H1 (cell line): ENCODE measurements around the gene TMEM185B. TPM values are rescaled to one million over a fixed set of nuclear protein-coding genes. Genes with fewer than 3 reads are reported as not detected.

Source experiments
- CTCF ChIA-PET: fragments of 300-600 bp; sonication (Branson Sonifier 250); formaldehyde crosslinking; loops from one replicate; lab custom pipeline; 2021; ENCODE audit not compliant: partially characterized antibody; lab: Charles Lee
- POLR2A ChIA-PET: fragments of 300-600 bp; sonication (Branson Sonifier 250); formaldehyde crosslinking; loops from one replicate; lab custom pipeline; 2021; ENCODE audit warnings: inconsistent platforms; ENCODE audit not compliant: partially characterized antibody; lab: Charles Lee
- DNase-seq, 2 experiments: peaks; one replicate each; pipeline versions ENCODE4 v3.0.0 to v3.0.0-alpha.2; 2010 to 2022; ENCODE audit warnings: low spot score in 2 of 2, low read depth in 1 of 2, mixed read lengths in 1 of 2
- FAIRE-seq: peaks from 2 replicates; lab custom pipeline; 2011; peaks lifted over from hg19 to GRCh38; lab: Jason Lieb, UNC
- H2AFZ ChIP-seq: 2 replicates; pipeline ENCODE4 v1.8.1; 2012; ENCODE audit warnings: low read length, inconsistent platforms
- H2AK5ac ChIP-seq: 2 replicates; pipeline ENCODE4 v1.6.1; 2013; ENCODE audit warnings: low read depth, low read length
- H2BK120ac ChIP-seq: replicated peaks from 2 replicates; pipeline ENCODE3; 2013; ENCODE audit warnings: low read depth, low read length, inconsistent platforms
- H2BK12ac ChIP-seq: 2 replicates; pipeline ENCODE4 v1.6.1; 2013; ENCODE audit warnings: low read depth, low read length
- H2BK15ac ChIP-seq: 2 replicates; pipeline ENCODE4 v1.6.1; 2013; ENCODE audit warnings: low read length
- H2BK20ac ChIP-seq: 2 replicates; pipeline ENCODE4 v1.6.1; 2013; ENCODE audit warnings: low read length
- H2BK5ac ChIP-seq: 2 replicates; pipeline ENCODE4 v1.6.1; 2013; ENCODE audit warnings: low read depth, low read length
- H3K14ac ChIP-seq: 2 replicates; pipeline ENCODE4 v1.6.1; 2013; ENCODE audit warnings: inconsistent platforms; ENCODE audit not compliant: insufficient read length
- H3K18ac ChIP-seq: 2 replicates; pipeline ENCODE4 v1.6.1; 2013; ENCODE audit warnings: low read length; ENCODE audit errors: extremely low read depth
- H3K23ac ChIP-seq: 2 replicates; pipeline ENCODE4 v1.6.1; 2013; ENCODE audit warnings: inconsistent platforms; ENCODE audit not compliant: insufficient read length
- H3K23me2 ChIP-seq: 2 replicates; pipeline ENCODE4 v1.6.1; 2013; ENCODE audit warnings: low read depth, low read length
- H3K27ac ChIP-seq: 2 replicates; pipeline ENCODE4 v1.6.1; 2011; ENCODE audit warnings: low read depth, low read length, inconsistent platforms
- H3K27me3 ChIP-seq, 4 experiments: replicated peaks in 1 of 4; 1 replicate in 1 of 4; 2 replicates in 3 of 4; pipeline versions ENCODE4 v1.6.1 to v1.8.1; 2011 to 2013; ENCODE audit warnings: low read length in 3 of 4, mild to moderate bottlenecking in 3 of 4, inconsistent platforms in 2 of 4, mixed read lengths in 2 of 4, moderate library complexity in 1 of 4; ENCODE audit not compliant: control insufficient read depth in 3 of 4, insufficient read depth in 3 of 4; ENCODE audit errors: extremely low read depth in 1 of 4
- H3K36me3 ChIP-seq, 4 experiments: 2 replicates each; pipeline versions ENCODE4 v1.6.1 to v1.8.1; 2011 to 2013; ENCODE audit warnings: mild to moderate bottlenecking in 4 of 4, low read length in 3 of 4, moderate library complexity in 2 of 4, control low read depth in 1 of 4, inconsistent platforms in 1 of 4; ENCODE audit not compliant: insufficient read depth in 4 of 4, control insufficient read depth in 2 of 4
- H3K4ac ChIP-seq: replicated peaks from 2 replicates; pipeline ENCODE3; 2013; ENCODE audit warnings: low read length, low read depth, mixed read lengths, inconsistent platforms; ENCODE audit not compliant: insufficient read length
- H3K4me1 ChIP-seq, 4 experiments: replicated peaks in 1 of 4; 1 replicate in 1 of 4; 2 replicates in 3 of 4; pipeline versions ENCODE4 v1.6.1 to v1.8.1; 2011 to 2013; ENCODE audit warnings: low read length in 3 of 4, inconsistent platforms in 2 of 4, mixed read lengths in 1 of 4; ENCODE audit not compliant: insufficient read depth in 4 of 4, control insufficient read depth in 3 of 4
- H3K4me2 ChIP-seq, 2 experiments: 2 replicates each; pipeline versions ENCODE4 v1.6.1 to v1.8.1; 2011 to 2013; ENCODE audit warnings: low read depth in 2 of 2, low read length in 2 of 2, control low read depth in 1 of 2, inconsistent platforms in 1 of 2, mild to moderate bottlenecking in 1 of 2; ENCODE audit not compliant: insufficient read depth in 1 of 2
- H3K4me3 ChIP-seq, 4 experiments: fragments of 200-600, 300-600 bp in 1 of 4; sonication (generic), shearing (Covaris generic), sonication (Bioruptor Twin) in 1 of 4; 2 replicates each; pipeline versions ENCODE4 v1.5.1 to v1.8.1; 2011 to 2016; ENCODE audit warnings: low read length in 4 of 4, low read depth in 3 of 4, control low read depth in 2 of 4, inconsistent platforms in 2 of 4, mild to moderate bottlenecking in 2 of 4, mixed read lengths in 1 of 4, moderate library complexity in 1 of 4; ENCODE audit not compliant: insufficient read depth in 2 of 4; ENCODE audit errors: extremely low read depth in 1 of 4
- H3K56ac ChIP-seq: replicated peaks from 2 replicates; pipeline ENCODE3; 2013; ENCODE audit warnings: low read depth, mild to moderate bottlenecking, mixed read lengths, low read length, inconsistent platforms; ENCODE audit not compliant: insufficient read length
- H3K79me1 ChIP-seq: 2 replicates; pipeline ENCODE4 v1.6.1; 2013; ENCODE audit warnings: low read depth, low read length, control low read depth
- H3K79me2 ChIP-seq, 2 experiments: 2 replicates each; pipeline versions ENCODE4 v1.6.1 to v1.8.1; 2012 to 2013; ENCODE audit warnings: low read length in 2 of 2, mild to moderate bottlenecking in 2 of 2, inconsistent platforms in 1 of 2; ENCODE audit not compliant: insufficient read depth in 2 of 2, control insufficient read depth in 1 of 2
- H3K9ac ChIP-seq, 4 experiments: replicated peaks in 1 of 4; 1 replicate in 1 of 4; 2 replicates in 3 of 4; pipeline versions ENCODE4 v1.6.1 to v1.8.1; 2011 to 2013; ENCODE audit warnings: low read depth in 3 of 4, low read length in 3 of 4, control low read depth in 2 of 4, mild to moderate bottlenecking in 2 of 4, moderate library complexity in 2 of 4, inconsistent platforms in 1 of 4; ENCODE audit errors: extremely low read depth in 1 of 4
- H3K9me3 ChIP-seq, 2 experiments: 2 replicates each; pipeline versions ENCODE4 v1.6.1 to v1.8.1; 2012 to 2013; ENCODE audit warnings: mild to moderate bottlenecking in 2 of 2, moderate library complexity in 2 of 2, control low read depth in 1 of 2, inconsistent platforms in 1 of 2, low read depth in 1 of 2, low read length in 1 of 2, mixed read lengths in 1 of 2; ENCODE audit not compliant: insufficient read depth in 2 of 2
- H4K20me1 ChIP-seq, 2 experiments: replicated peaks in 1 of 2; 2 replicates each; pipeline versions ENCODE3 to v1.8.1; 2011 to 2013; ENCODE audit warnings: inconsistent platforms in 2 of 2, low read length in 2 of 2, mild to moderate bottlenecking in 1 of 2; ENCODE audit not compliant: insufficient read depth in 2 of 2, control insufficient read depth in 1 of 2
- H4K5ac ChIP-seq: 2 replicates; pipeline ENCODE4 v1.6.1; 2013; ENCODE audit warnings: low read length, low read depth, mixed read lengths, inconsistent platforms; ENCODE audit not compliant: insufficient read length
- H4K8ac ChIP-seq: 2 replicates; pipeline ENCODE4 v1.8.0; 2013; ENCODE audit warnings: mild to moderate bottlenecking, moderate library complexity, low read length, inconsistent platforms; ENCODE audit not compliant: insufficient read depth; ENCODE audit errors: extremely low read depth
- H4K91ac ChIP-seq: replicated peaks from 2 replicates; pipeline ENCODE3; 2013; ENCODE audit warnings: low read length, mixed read lengths, inconsistent platforms; ENCODE audit not compliant: insufficient read length
- ATF2 ChIP-seq: IDR thresholded peaks from 2 replicates; pipeline ENCODE4 v1.6.1; 2012; ENCODE audit warnings: low read length, inconsistent platforms
- EZH2 ChIP-seq: fragments of 200-600 bp; sonication (generic); IDR thresholded peaks from 2 replicates; pipeline ENCODE4 v1.7.1; 2012; ENCODE audit warnings: low read depth, mild to moderate bottlenecking, moderate library complexity, low read length, inconsistent platforms; ENCODE audit not compliant: severe bottlenecking
- HDAC2 ChIP-seq, 2 experiments: fragments of 300-600 bp in 1 of 2; sonication (generic) in 1 of 2; IDR thresholded peaks; 2 replicates each; pipeline ENCODE4 v1.6.1; 2011 to 2012; ENCODE audit warnings: low read depth in 2 of 2, low read length in 2 of 2, mild to moderate bottlenecking in 2 of 2, moderate library complexity in 2 of 2, borderline replicate concordance in 1 of 2, inconsistent platforms in 1 of 2
- KDM4A ChIP-seq: IDR thresholded peaks from one replicate; pipeline ENCODE4 v1.7.1; 2012; ENCODE audit warnings: low read depth, mild to moderate bottlenecking, moderate library complexity, low read length, inconsistent platforms; ENCODE audit not compliant: severe bottlenecking
- POLR2AphosphoS5 ChIP-seq: IDR thresholded peaks from 2 replicates; pipeline ENCODE4 v1.6.1; 2011; ENCODE audit warnings: low read depth, low read length
- WGBS, 2 experiments: shearing (Covaris generic) in 1 of 2; methylation state at CpG; one replicate each; pipeline versions ENCODE4 v1.1.6 to v1.1.7; 2013 to 2015; ENCODE audit warnings: low lambda C conversion rate in 2 of 2, mixed read lengths in 2 of 2, inconsistent platforms in 1 of 2, low coverage in 1 of 2, missing lambda C conversion rate in 1 of 2; ENCODE audit not compliant: insufficient replicate concordance in 2 of 2, insufficient coverage in 1 of 2, insufficient read length in 1 of 2; ENCODE audit errors: extremely low coverage in 1 of 2, missing lambda C conversion rate in 1 of 2; 5-methylcytosine and 5-hydroxymethylcytosine counted together
- polyA plus RNA-seq, 7 experiments: library from polyadenylated mRNA; depleted of rRNA in 3 of 7; stranded (reverse) in 5 of 7; unstranded in 2 of 7; fragments of >200 nt in 5 of 7; fragments of 200-250 nt in 2 of 7; gene quantifications; 1 replicate in 5 of 7; 2 replicates in 1 of 7; 4 replicates in 1 of 7; pipeline versions ENCODE4 v1.2.1 to v1.2.3, GENCODE V29; 2011 to 2013; ENCODE audit warnings: missing spikeins in 2 of 7, mixed read lengths in 2 of 7
- total RNA-seq: library from RNA; stranded (reverse); fragmentation: NEBNext Ultra II Directional; extraction: Animal tissue kit (Norgen Biotek cat#: 25700); gene quantifications from 2 replicates; pipeline ENCODE4 v1.2.1, GENCODE V29; 2021

The TMEM185B gene
- total and polyA plus RNA-seq, 2 of the 8 experiments (the other 6 are each of a cell fraction or from before 2014, with no cell fraction given): 13.5 to 14.0 TPM

- H2BK20ac ChIP-seq: no peak overlapping the region
- H2AFZ ChIP-seq: no peak overlapping the region
- no peaks in the 10 kb centered on the region for H3K9me3 ChIP-seq
- peaks cover 0 to 1% of the 10 kb centered on the region in 2 experiments for H4K20me1 ChIP-seq
- no peak overlapping the region for H3K23ac ChIP-seq
- H2AK5ac ChIP-seq: no peak overlapping the region
- peak overlapping the region; percentile 51 for H3K18ac ChIP-seq
- DNase-seq: no peak
- peak overlapping the region; percentile 20; the same call in 1 of the 2 replicates for H2BK5ac ChIP-seq
- no peak overlapping the region for H2BK120ac ChIP-seq
- no peak overlapping the region for H3K4me2 ChIP-seq
- H4K5ac ChIP-seq: no peak overlapping the region
- H3K79me1 ChIP-seq: no peaks in the 10 kb centered on the region
- TF ChIP-seq POLR2AphosphoS5: no peak
- TF ChIP-seq EZH2: no peak
- no peak for TF ChIP-seq ATF2
- TF ChIP-seq HDAC2 (IDR thresholded peaks at IDR 0.05; ENCODE audit: borderline replicate concordance in 1 of 2, low read depth in 2 of 2, low read length in 2 of 2): no peak
- no peak for TF ChIP-seq KDM4A
- ChIA-PET POLR2A (interaction anchor here (0.9 to 1.2 kb wide), 3 partner anchors 12 to 25 kb away, joined by 3 read pairs; partner anchors contain the start of gene TMEM185B), CTCF (interaction anchor here (0.6 to 1.4 kb wide), 6 partner anchors 17 to 72 kb away, joined by 3 to 6 read pairs (median 3); no protein-coding TSS in a partner anchor)
- H2BK15ac ChIP-seq: 0 out of 2 replicates have a peak overlapping the region, but pooled peaks have one; percentile 5
- H4K91ac ChIP-seq: no peak overlapping the region
- no peak overlapping the region; the same call in 1 of the 2 replicates for H4K8ac ChIP-seq
- H2BK12ac ChIP-seq: peak overlapping the region; percentile 95; the same call in 1 of the 2 replicates
- no peak overlapping the region for H3K27ac ChIP-seq
- H3K27me3 ChIP-seq: peaks cover 0 to 8% (median 1%) of the 10 kb centered on the region in 4 experiments; a peak in 3 of 7 replicates
- H3K14ac ChIP-seq: no peak overlapping the region
- H3K36me3 ChIP-seq: no peaks in the 10 kb centered on the region
- H3K79me2 ChIP-seq: no peaks in the 10 kb centered on the region
- H3K4ac ChIP-seq: no peak overlapping the region
- H3K56ac ChIP-seq: no peak overlapping the region
- no peak overlapping the region for H3K9ac ChIP-seq
- H3K23me2 ChIP-seq: no peaks in the 10 kb centered on the region; the same call in 1 of the 2 replicates
- 77% methylated on average over 10 of the region's 12 CpGs; no CpG with 5 or more reads in 1 of the 2 experiments for WGBS, 2 experiments
- H3K4me1 ChIP-seq: peaks cover 7 to 20% (median 14%) of the 10 kb centered on the region in 4 experiments
- no peak for FAIRE-seq
- no peak overlapping the region for H3K4me3 ChIP-seq
Measured at GRCh38 chr2:120244656-120245519, 21.7 kb upstream of the TMEM185B start.
